Gastroesophageal sphincter (tissue), 4 donors: ENCODE measurements around the gene PRSS12. TPM values are rescaled to one million over a fixed set of nuclear protein-coding genes. Genes with fewer than 3 reads are reported as not detected.

Experiments
- ATAC-seq: fragments of 150-250 bp; one replicate; pipeline ENCODE4 v1.9.1; 2016; ENCODE audit warnings: mild to moderate bottlenecking, moderate library complexity
- H3K27ac ChIP-seq, 4 donors: fragments of 200-600 bp; sonication (generic) in 3 of 4; 1 replicate in 3 of 4; 2 replicates in 1 of 4; pipeline ENCODE4 v1.5.1; 2016 to 2019
- H3K27me3 ChIP-seq: fragments of 200-600 bp; sonication (generic); one replicate; pipeline ENCODE4 v1.5.1; 2019
- H3K36me3 ChIP-seq, 2 donors: fragments of 200-600 bp; sonication (generic); one replicate each; pipeline ENCODE4 v1.5.1; 2019; ENCODE audit warnings: control low read depth in 1 of 2
- H3K4me1 ChIP-seq, 3 donors: fragments of 200-600 bp; sonication (generic); 1 replicate in 2 of 3; 2 replicates in 1 of 3; pipeline ENCODE4 v1.5.1; 2016 to 2019; ENCODE audit warnings: control low read depth in 2 of 3
- H3K4me3 ChIP-seq, 2 donors: fragments of 200-600 bp; sonication (generic); one replicate each; pipeline ENCODE4 v1.5.1; 2019; ENCODE audit warnings: mild to moderate bottlenecking in 1 of 2, moderate library complexity in 1 of 2
- H3K9me3 ChIP-seq, 3 donors: fragments of 200-600 bp; sonication (generic); one replicate each; pipeline ENCODE4 v1.5.1; 2017 to 2019; ENCODE audit warnings: control low read depth in 2 of 3
- EP300 ChIP-seq: sonication (generic); formaldehyde crosslinking; IDR thresholded peaks from one replicate; pipeline ENCODE4 v1.6.1; 2017; ENCODE audit warnings: antibody characterized with exemption, mild to moderate bottlenecking
- POLR2A ChIP-seq, 2 donors: fragments of 450-650 bp; IDR thresholded peaks; one replicate each; pipeline ENCODE4 v1.6.1; 2017; ENCODE audit warnings: antibody characterized with exemption in 2 of 2, mild to moderate bottlenecking in 2 of 2, moderate library complexity in 1 of 2
- POLR2AphosphoS5 ChIP-seq: sonication (generic); formaldehyde crosslinking; IDR thresholded peaks from one replicate; pipeline ENCODE4 v1.6.1; 2017; ENCODE audit warnings: antibody characterized with exemption
- WGBS, 2 donors: methylation state at CpG; one replicate each; pipeline ENCODE4 v1.1.5; 2018; ENCODE audit warnings: low coverage in 1 of 2; 5-methylcytosine and 5-hydroxymethylcytosine counted together
- total RNA-seq, 4 donors: library from RNA; depleted of rRNA; stranded (reverse); fragments of >200 nt; gene quantifications; one replicate each; pipeline ENCODE4 v1.1.0, GENCODE V29; 2016
- TF ChIP-seq, protein P1 (sequence below), 4 experiments: fragments of 200-600 bp in 2 of 4; fragments of 450-650 bp in 2 of 4; sonication (generic) in 1 of 4; IDR thresholded peaks; one replicate each; pipeline ENCODE4 v1.5.1; 2017 to 2019; ENCODE audit warnings: antibody characterized with exemption in 4 of 4, mild to moderate bottlenecking in 2 of 4, moderate library complexity in 2 of 4

The PRSS12 gene
- total RNA-seq, 4 donors from 2014 or later, result 0.13 to 1.7 (median 0.45) TPM

DNA sequence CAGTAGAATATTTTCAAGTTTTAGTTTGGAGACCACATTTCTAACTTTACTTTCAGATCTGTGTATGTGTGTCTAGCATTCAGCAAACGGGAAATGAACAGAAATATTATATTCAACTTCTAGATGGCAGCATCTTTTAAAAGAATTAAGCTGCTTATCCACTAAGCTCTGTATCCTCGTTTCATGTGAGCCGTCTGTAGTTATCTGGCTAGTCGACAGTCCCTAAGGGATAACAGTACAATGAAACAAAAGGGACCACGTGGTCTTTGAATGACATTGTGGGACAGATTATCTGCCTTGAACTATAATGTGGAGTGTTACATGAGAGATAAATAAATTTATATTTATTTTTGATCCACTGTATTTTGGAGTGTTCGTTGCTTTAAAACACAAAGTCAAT, 35.8 kb upstream of the PRSS12 start:
- WGBS, 2 donors, result 48 to 80% methylated on average over 6 of the region's 6 CpGs
- no peak overlapping the region for H3K27ac ChIP-seq
- H3K4me1 ChIP-seq, result no peaks in the 10 kb centered on the region
- no peak for ATAC-seq
- H3K9me3 ChIP-seq, result peaks cover 0 to 13% (median 0%) of the 10 kb centered on the region in 3 donors
- no peaks in the 10 kb centered on the region for H3K27me3 ChIP-seq
- H3K4me3 ChIP-seq, result no peak overlapping the region
- TF ChIP-seq EP300 (no peak), POLR2A (IDR thresholded peaks at IDR 0.05) (no peak), POLR2AphosphoS5 (no peak)
- TF ChIP-seq, protein P1, sequence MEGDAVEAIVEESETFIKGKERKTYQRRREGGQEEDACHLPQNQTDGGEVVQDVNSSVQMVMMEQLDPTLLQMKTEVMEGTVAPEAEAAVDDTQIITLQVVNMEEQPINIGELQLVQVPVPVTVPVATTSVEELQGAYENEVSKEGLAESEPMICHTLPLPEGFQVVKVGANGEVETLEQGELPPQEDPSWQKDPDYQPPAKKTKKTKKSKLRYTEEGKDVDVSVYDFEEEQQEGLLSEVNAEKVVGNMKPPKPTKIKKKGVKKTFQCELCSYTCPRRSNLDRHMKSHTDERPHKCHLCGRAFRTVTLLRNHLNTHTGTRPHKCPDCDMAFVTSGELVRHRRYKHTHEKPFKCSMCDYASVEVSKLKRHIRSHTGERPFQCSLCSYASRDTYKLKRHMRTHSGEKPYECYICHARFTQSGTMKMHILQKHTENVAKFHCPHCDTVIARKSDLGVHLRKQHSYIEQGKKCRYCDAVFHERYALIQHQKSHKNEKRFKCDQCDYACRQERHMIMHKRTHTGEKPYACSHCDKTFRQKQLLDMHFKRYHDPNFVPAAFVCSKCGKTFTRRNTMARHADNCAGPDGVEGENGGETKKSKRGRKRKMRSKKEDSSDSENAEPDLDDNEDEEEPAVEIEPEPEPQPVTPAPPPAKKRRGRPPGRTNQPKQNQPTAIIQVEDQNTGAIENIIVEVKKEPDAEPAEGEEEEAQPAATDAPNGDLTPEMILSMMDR (IDR thresholded peaks at IDR 0.05), result no peak
- H3K36me3 ChIP-seq, result no peaks in the 10 kb centered on the region

DNA sequence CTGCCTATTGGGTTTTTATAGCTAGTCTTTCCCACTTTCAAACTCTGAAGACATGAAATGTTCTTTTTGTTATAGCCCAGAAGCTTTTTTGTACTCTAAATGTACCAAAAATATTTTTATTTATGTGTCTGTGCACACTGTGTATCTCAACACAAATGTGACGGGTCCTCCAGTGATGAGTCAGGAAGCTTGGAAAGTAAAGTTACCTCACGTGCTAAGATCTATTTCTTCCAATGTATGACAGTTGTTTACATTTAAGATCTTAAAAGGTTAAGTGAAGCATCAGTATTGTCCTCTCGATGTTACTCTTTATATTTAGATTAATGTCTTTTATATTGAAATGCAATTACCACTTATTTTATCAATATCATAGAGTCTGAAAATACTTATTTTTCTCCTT, 29.1 kb upstream of the PRSS12 start:
- WGBS, 2 donors, result 31 to 36% methylated on average over 3 of the region's 3 CpGs
- no peaks in the 10 kb centered on the region for H3K36me3 ChIP-seq
- H3K9me3 ChIP-seq, result peaks cover 0 to 7% (median 0%) of the 10 kb centered on the region in 3 donors
- TF ChIP-seq EP300 (no peak), POLR2AphosphoS5 (no peak), POLR2A (IDR thresholded peaks at IDR 0.05) (no peak)
- TF ChIP-seq, protein P1 (IDR thresholded peaks at IDR 0.05), result no peak
- H3K27ac ChIP-seq, result no peak overlapping the region
- no peak overlapping the region for H3K4me3 ChIP-seq
- ATAC-seq, result no peak
- H3K27me3 ChIP-seq, result no peaks in the 10 kb centered on the region
- no peaks in the 10 kb centered on the region for H3K4me1 ChIP-seq

DNA sequence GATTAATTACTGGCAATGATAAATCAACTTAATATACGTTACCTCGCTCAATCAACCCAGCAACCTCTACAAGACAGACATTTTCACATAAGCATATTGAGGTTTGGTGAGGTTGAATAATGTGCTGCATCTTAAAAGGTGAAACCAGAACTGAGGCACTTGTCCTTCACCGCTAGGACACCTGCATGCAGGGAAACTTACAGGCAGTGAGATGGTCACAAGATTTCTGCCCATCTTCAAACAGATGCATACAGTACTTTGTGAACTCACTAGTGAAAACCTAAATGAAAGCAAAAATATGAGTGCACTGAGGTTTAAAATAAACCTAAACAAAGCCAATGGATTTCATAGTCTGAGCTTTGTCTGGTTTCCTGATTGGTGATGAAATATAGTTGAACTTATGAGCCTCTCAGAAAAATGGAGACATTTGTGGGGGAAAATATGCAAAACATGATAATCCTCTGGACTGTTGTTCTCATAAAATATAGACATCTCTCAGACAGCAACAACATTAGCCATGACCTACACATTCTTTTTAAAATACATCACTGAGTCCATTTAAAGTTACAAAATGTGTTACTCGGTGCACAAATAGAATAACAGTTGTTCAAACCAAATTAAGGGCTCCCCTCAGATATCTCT, 20.9 kb upstream of the PRSS12 start:
- Histone ChIP-seq H3K36me3 (no peaks in the 10 kb centered on the region), H3K27me3 (no peaks in the 10 kb centered on the region), H3K9me3 (no peaks in the 10 kb centered on the region), H3K4me3 (no peak overlapping the region), H3K27ac (no peak overlapping the region), H3K4me1 (no peaks in the 10 kb centered on the region)
- 77 to 82% methylated on average over 4 of the region's 4 CpGs for WGBS, 2 donors
- TF ChIP-seq, protein P1 (IDR thresholded peaks at IDR 0.05), result no peak
- ATAC-seq, result no peak

DNA sequence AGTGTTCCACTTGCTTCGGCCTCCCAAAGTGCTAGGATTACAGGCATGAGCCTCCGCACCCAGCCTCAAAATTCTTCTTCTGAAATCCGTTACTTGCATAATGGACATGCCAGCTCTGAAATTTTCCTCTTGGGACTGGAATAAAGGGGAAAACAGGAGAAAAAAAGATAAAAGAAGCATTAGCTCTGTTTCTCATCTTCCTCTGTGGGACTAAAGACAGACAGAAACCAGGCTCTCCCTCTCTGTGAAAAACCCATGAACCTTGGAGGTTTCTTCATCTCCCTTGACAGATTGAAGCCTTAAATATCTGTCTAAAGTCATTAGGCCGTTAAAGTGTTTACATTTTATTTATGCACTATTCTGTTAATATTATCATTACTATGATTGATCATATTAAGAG, 19.4 kb upstream of the PRSS12 start:
- no peak for ATAC-seq
- Histone ChIP-seq H3K36me3 (no peaks in the 10 kb centered on the region), H3K27ac (no peak overlapping the region), H3K9me3 (no peaks in the 10 kb centered on the region), H3K4me1 (no peaks in the 10 kb centered on the region), H3K27me3 (no peaks in the 10 kb centered on the region), H3K4me3 (no peak overlapping the region)
- TF ChIP-seq POLR2A (IDR thresholded peaks at IDR 0.05), result no peak
- TF ChIP-seq POLR2AphosphoS5, result no peak
- no peak for TF ChIP-seq EP300
- TF ChIP-seq, protein P1 (IDR thresholded peaks at IDR 0.05), result no peak
- 44 to 57% methylated on average over 2 of the region's 4 CpGs for WGBS, 2 donors

DNA sequence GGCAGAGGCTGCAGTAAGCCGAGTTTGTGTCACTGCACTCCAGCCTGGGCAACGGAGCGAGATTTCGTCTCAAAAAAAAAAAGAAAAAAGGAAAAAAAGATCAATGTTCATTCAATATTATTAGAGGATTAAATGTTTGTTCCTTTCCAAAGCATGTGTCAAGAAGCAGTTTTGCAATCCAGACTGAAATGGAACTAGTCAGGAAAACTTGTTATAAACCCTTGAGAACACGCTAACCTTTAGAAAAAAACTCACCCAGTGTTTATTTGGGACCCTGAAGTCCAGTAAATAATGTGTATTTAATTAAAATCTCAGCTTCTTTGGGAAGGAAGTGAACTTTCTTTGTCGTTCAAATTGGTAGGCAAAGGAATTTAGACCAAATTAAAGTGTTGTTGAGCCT, 16.4 kb upstream of the PRSS12 start:
- no peaks in the 10 kb centered on the region for H3K27me3 ChIP-seq
- no peak overlapping the region for H3K4me3 ChIP-seq
- TF ChIP-seq POLR2A (IDR thresholded peaks at IDR 0.05), result no peak
- TF ChIP-seq, protein P1 (IDR thresholded peaks at IDR 0.05), result no peak
- no peak for TF ChIP-seq EP300
- no peak for TF ChIP-seq POLR2AphosphoS5
- no peaks in the 10 kb centered on the region for H3K36me3 ChIP-seq
- WGBS, 2 donors, result 74 to 79% methylated on average over 6 of the region's 6 CpGs
- H3K4me1 ChIP-seq, result no peaks in the 10 kb centered on the region
- no peak overlapping the region for H3K27ac ChIP-seq
- no peaks in the 10 kb centered on the region for H3K9me3 ChIP-seq
- no peak for ATAC-seq
